Kidney (tissue), 14 donors: ENCODE measurements around the gene OSM. TPM values are rescaled to one million over a fixed set of nuclear protein-coding genes. Genes with fewer than 3 reads are reported as not detected.

ENCODE experiments used
- DNase-seq, 5 donors: peaks; one replicate each; pipeline ENCODE4 v3.0.0-alpha.2; 2013 to 2020
- FAIRE-seq: peaks from 2 replicates; lab custom pipeline; 2012; peaks lifted over from hg19 to GRCh38; lab: Jason Lieb, UNC
- H3K27ac ChIP-seq, 2 donors: one replicate each; pipeline ENCODE4 v1.7.0; 2013; ENCODE audit warnings: low read depth in 2 of 2, low read length in 2 of 2, inconsistent platforms in 1 of 2
- H3K27me3 ChIP-seq: one replicate; pipeline ENCODE4 v1.7.1; 2013; ENCODE audit warnings: low read length, inconsistent platforms; ENCODE audit not compliant: control insufficient read depth, insufficient read depth
- H3K36me3 ChIP-seq, 3 donors: one replicate each; pipeline versions ENCODE4 v1.7.0 to v1.7.1; 2013; ENCODE audit warnings: low read length in 3 of 3, control low read depth in 1 of 3, inconsistent platforms in 1 of 3; ENCODE audit not compliant: insufficient read depth in 3 of 3, control insufficient read depth in 2 of 3
- H3K4me1 ChIP-seq, 3 donors: one replicate each; pipeline versions ENCODE4 v1.7.0 to v1.7.1; 2013; ENCODE audit warnings: low read length in 3 of 3, inconsistent platforms in 1 of 3, low read depth in 1 of 3; ENCODE audit not compliant: control insufficient read depth in 2 of 3, insufficient read depth in 2 of 3
- H3K4me3 ChIP-seq, 3 donors: one replicate each; pipeline versions ENCODE4 v1.7.0 to v1.8.1; 2013; ENCODE audit warnings: low read length in 3 of 3, control low read depth in 1 of 3, inconsistent platforms in 1 of 3
- H3K9ac ChIP-seq, 3 donors: one replicate each; pipeline versions ENCODE4 v1.7.0 to v1.7.1; 2013; ENCODE audit warnings: low read length in 3 of 3, control low read depth in 1 of 3, inconsistent platforms in 1 of 3
- H3K9me3 ChIP-seq, 3 donors: one replicate each; pipeline versions ENCODE4 v1.7.0 to v1.7.1; 2013; ENCODE audit warnings: low read length in 3 of 3, control low read depth in 1 of 3, inconsistent platforms in 1 of 3; ENCODE audit not compliant: control insufficient read depth in 2 of 3, insufficient read depth in 1 of 3
- CTCF ChIP-seq: IDR thresholded peaks from 3 replicates; pipeline ENCODE4 v1.5.1; 2012; ENCODE audit warnings: mild to moderate bottlenecking, moderate library complexity, borderline replicate concordance; ENCODE audit not compliant: insufficient read depth; ENCODE audit errors: extremely low read depth
- intact Hi-C: fragments of 100-400 bp; cut with DNase I; formaldehyde crosslinking; loops from one replicate; pipeline ENCODE4 v1.11.1; 2022
- polyA plus RNA-seq: library from polyadenylated mRNA; stranded (reverse); fragments of 350-450 nt; fragmentation: Illumina TruSeq; extraction: RNeasy Lipid Tissue Mini Kit (QIAGEN cat#74804); gene quantifications from one replicate; pipeline ENCODE4 v1.2.3, GENCODE V29; 2014; ENCODE audit warnings: low read depth, low replicate concordance; ENCODE audit not compliant: insufficient read depth
- total RNA-seq: library from RNA; stranded (reverse); fragmentation: NEBNext Ultra II Directional; extraction: Animal tissue kit (Norgen Biotek cat#: 25700); gene quantifications from one replicate; pipeline ENCODE4 v1.2.1, GENCODE V29; 2021
- donor health status: control.
- donor health status: control.
- donor health status: control.
- donor health status: control.
- donor health status: control.
- donor health status: DM: yes; HTN: yes; CAD: no.
- donor health status: Normal renal cell carcinoma (clear cell type).

Gene OSM
- total and polyA plus RNA-seq, 2 donors from 2014 or later: 0.56 to 1.2 TPM

DNA sequence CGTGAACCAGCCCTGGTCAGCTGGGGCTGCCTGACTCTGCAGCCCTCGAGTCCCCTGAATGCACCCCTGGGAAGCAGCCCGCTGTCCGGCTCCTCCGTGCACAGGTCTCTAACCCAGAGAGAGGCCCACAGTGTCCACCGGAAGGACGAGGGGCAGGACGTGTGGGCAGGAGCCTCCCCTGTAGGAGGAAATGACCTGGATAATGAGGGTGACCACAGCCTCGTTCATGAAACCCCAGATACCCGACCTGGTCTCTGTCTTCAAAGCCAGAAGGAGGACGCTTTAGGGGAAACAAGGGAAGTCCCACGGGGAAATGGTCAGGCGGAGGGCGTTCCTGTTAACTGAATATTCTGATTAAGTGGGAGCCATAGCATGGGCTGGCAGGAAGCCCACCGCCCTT lies 43.3 kb downstream of the OSM start:
- H3K9ac ChIP-seq: no peak overlapping the region
- H3K9me3 ChIP-seq: no peaks in the 10 kb centered on the region
- intact Hi-C loops: no loop called here
- H3K4me3 ChIP-seq: no peak overlapping the region
- DNase-seq (no peak), FAIRE-seq (no peak)
- H3K4me1 ChIP-seq: peaks cover 0 to 6% (median 2%) of the 10 kb centered on the region in 3 donors
- no peaks in the 10 kb centered on the region for H3K27me3 ChIP-seq
- no peaks in the 10 kb centered on the region for H3K36me3 ChIP-seq
- no peak for TF ChIP-seq CTCF
- H3K27ac ChIP-seq: no peak overlapping the region

DNA sequence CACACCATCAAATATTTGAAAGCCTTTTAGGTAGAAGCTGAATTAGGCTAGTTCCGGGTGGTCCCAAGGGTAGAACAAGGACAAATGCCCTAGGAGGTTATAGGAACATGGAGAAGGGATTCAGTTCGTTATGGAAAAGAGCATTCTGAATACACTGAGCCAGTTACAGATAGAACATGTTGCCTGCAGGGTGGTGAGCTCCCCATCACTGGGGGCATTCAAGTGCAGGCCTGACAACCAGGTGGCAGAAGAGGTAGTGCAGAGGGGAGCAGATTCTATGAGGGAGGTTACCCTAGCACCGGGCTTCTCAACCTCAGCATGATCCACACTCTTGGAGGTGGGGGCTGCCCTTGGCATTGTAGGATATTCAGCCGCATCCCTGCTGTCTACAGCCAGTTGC lies 44.3 kb downstream of the OSM start:
- Histone ChIP-seq H3K36me3 (no peaks in the 10 kb centered on the region), H3K9me3 (no peaks in the 10 kb centered on the region), H3K4me1 (peaks cover 0 to 2% (median 0%) of the 10 kb centered on the region in 3 donors), H3K4me3 (no peak overlapping the region), H3K27ac (no peak overlapping the region), H3K9ac (no peak overlapping the region), H3K27me3 (no peaks in the 10 kb centered on the region)
- no peak for TF ChIP-seq CTCF
- FAIRE-seq (no peak), DNase-seq (no peak)
- intact Hi-C loops: no loop called here

DNA sequence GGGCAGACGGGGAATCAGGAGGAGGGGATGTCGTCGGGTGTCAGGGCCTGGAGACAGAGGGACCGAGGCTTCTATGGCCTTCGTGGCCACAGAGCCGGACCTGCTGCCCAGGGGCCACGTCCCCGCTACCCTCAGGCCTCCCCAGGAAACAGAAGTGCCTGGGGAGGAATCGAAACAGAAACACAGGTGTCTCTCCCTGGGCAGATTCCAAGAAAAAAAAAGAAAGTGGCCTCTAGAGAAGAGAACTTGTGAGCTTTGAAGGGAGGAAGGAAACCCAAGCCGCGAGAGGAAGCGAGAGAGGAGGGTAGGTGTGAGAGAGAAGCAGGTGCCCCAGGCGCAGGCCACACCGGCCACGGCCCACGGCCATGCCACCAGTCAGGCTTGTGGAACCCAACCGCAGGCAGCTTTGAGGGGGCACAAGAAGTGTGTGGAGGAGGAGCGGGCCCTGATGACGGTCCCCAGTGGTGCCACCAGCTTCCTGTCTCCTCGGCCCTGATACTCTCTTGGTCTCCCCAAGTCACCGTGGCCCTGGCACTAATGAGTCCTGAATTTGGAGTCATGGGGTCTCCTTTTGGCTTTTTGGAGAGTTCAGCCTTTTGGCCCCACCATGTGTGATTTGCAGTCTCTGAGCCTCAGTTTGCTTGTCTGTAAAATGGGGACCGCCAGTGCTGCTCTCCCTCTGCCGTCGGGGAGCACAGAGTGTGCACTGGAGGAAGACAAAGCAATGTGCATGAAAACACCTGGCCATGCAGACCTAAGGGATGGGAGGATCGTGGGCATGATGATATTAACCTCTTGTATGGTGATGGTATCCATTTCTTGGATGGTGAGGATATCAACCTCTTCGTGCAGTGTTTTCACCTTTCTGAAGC lies 45.3 kb downstream of the OSM start:
- no peaks in the 10 kb centered on the region for H3K27me3 ChIP-seq
- no peak for TF ChIP-seq CTCF
- DNase-seq (no peak), FAIRE-seq (no peak)
- no peaks in the 10 kb centered on the region for H3K9me3 ChIP-seq
- H3K4me3 ChIP-seq: no peak overlapping the region
- no peak overlapping the region for H3K9ac ChIP-seq
- H3K27ac ChIP-seq: no peak overlapping the region
- peaks cover 0 to 2% (median 0%) of the 10 kb centered on the region in 3 donors for H3K4me1 ChIP-seq
- H3K36me3 ChIP-seq: no peaks in the 10 kb centered on the region
- intact Hi-C loops: no loop called here
